GM10248 (cell line): ENCODE measurements around the gene EHD2.

Experiments
- CTCF ChIA-PET: fragments of 300-600 bp; sonication (Branson Sonifier 250); formaldehyde crosslinking; extraction: SDS; loops from one replicate; lab custom pipeline; 2021; ENCODE audit warnings: antibody characterized with exemption; lab: Yijun Ruan, JAX
- POLR2A ChIA-PET: fragments of 350-650 bp; sonication (Branson Sonifier 250); formaldehyde crosslinking; extraction: SDS; loops from one replicate; lab custom pipeline; 2020; ENCODE audit warnings: antibody characterized with exemption; lab: Yijun Ruan, JAX
- DNase-seq: peaks from one replicate; pipeline ENCODE4 v3.0.0; 2012; ENCODE audit errors: extremely low spot score
- CTCF ChIP-seq: IDR thresholded peaks from 2 replicates; pipeline ENCODE4 v1.5.1; 2012; ENCODE audit warnings: mild to moderate bottlenecking, low read depth; ENCODE audit errors: extremely low read depth, missing control alignments, control extremely low read depth

EHD2 gene

GRCh38 chr19:47729799-47730520 is 16.7 kb downstream of the EHD2 start:
- ChIA-PET POLR2A (no interaction called here), CTCF (interaction anchor here (0.8 to 1.2 kb wide), 2 partner anchors 17 to 134 kb away, joined by 3 read pairs; partner anchors contain the start of gene EHD2)
- TF ChIP-seq CTCF = no peak
- DNase-seq = no peak

- no peak for TF ChIP-seq CTCF
- ChIA-PET CTCF (no interaction called here), POLR2A (no interaction called here)
- no peak for DNase-seq
These were observed 17.3 kb downstream of the EHD2 start for GRCh38 chr19:47730521-47730889.

GRCh38 chr19:47730910-47731309 is 17.7 kb downstream of the EHD2 start:
- DNase-seq = no peak
- ChIA-PET CTCF (no interaction called here), POLR2A (no interaction called here)
- no peak for TF ChIP-seq CTCF

- no peak for TF ChIP-seq CTCF
- CTCF ChIA-PET = interaction anchor here (1.4 to 2.2 kb wide), 2 partner anchors 22 to 28 kb away, joined by 3 to 8 read pairs; partner anchors contain the start of gene EHD2
- POLR2A ChIA-PET = no interaction called here
- no peak for DNase-seq
These were observed 21.9 kb downstream of the EHD2 start for GRCh38 chr19:47735131-47735530.

- TF ChIP-seq CTCF = no peak
- ChIA-PET POLR2A (no interaction called here), CTCF (interaction anchor here (1.2 to 4.4 kb wide), 6 partner anchors 25 to 313 kb away, joined by 3 to 32 read pairs (median 4); partner anchors contain the start of gene EHD2)
- no peak for DNase-seq
These were observed 27.8 kb downstream of the EHD2 start for GRCh38 chr19:47740866-47741519.

- no peak for TF ChIP-seq CTCF
These were observed 28.4 kb downstream of the EHD2 start for GRCh38 chr19:47741544-47742140.

More at GRCh38 chr19:47741544-47742140, 28.4 kb downstream of the EHD2 start:
- CTCF ChIA-PET = interaction anchor here (0.9 to 2.4 kb wide), 3 partner anchors 24 to 306 kb away, joined by 3 to 11 read pairs (median 4); no protein-coding TSS in a partner anchor
- POLR2A ChIA-PET = no interaction called here
- DNase-seq = no peak
